Stimulated activated CD4-positive, alpha-beta T cell treated with anti-CD3 and anti-CD28 coated beads, Interleukin-15, amount 100 ng/mL, for 48 hours (primary cell): ENCODE measurements around the gene IFIT5.
A peak's percentile ranks its signal among the peaks of the same experiment; 100 is the strongest.
"Not testable (repeated sequence)": the region's sequence is repeated elsewhere in the genome, so short reads cannot be mapped to it uniquely, and the experiment has no call there.

Experiments
- DNase-seq, 2 donors: peaks; one replicate each; pipeline ENCODE4 v3.0.0-alpha.2; 2020; ENCODE audit warnings: low read depth in 2 of 2

IFIT5 gene

DNA sequence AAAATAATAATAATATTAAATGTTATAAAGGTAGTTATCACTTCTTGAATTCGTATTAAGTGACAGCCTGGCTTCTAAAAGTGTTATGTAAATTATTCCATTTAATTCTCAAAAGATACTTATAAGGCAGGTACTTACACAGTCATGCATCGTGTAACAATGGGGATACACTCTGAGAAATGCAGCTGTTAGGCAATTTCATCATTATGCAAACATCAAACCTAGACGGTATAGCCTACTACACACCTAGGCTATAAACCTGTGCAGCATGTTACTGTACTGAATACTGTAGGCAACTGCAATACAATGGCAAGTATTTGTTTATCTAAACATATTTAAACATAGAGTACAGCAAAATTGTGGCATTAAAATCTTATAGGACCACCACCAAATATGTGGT lies 20.5 kb upstream of the IFIT5 start:
- DNase-seq: no peak

DNA sequence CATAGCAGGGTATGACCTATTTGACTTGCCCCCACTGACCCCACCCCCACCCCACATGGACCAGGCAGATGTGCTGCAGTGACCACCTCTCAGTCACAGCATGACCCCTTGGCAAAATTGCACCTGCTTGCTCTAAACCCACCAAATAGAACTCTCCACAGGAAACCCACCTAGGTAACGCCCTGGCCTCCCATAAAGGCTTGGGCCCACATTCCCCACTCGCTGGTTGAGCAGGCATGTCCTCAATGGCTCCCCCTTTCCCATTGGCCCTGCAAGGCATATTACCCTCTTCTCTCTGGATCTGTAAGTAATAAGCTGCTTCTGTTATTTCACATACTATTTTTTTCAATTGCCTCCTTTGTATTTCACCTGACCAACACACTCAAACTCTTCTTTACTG lies 19.2 kb upstream of the IFIT5 start:
- no peak for DNase-seq

DNA sequence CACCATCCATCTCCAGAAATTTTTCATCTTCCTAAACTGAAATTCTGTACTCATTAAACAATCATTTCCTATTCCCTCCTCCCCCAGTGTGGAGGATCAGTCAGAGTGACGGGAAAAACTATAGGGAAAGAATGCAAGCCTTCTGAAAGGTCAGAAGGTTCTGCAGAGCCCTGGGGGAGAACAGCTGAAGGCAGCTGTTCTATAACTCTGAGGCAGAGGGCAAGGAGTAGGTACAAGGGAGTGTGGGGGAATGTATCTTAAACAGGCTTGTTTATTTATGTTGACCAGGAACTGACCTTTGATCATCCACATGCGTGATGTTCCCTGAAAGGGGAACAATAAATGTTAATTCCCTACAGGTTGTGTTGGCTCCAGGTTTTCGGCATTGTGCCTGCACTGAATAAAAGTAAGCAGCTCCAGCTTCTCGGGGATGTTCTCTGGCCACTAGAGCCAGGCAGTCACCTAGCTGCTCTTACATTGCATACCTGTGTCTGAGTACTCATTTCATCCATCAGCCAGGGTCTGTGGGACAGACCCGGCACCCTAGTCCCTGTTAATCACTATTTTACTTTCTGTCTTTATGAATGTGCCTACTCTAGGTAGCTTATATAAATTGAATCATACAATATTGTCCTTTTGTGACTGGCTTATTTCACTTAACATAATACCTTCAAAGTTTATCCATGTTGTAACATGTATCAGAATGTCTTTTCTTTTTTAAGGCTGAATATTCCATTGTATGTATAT lies 16.2 kb upstream of the IFIT5 start:
- DNase-seq: no peak

DNA sequence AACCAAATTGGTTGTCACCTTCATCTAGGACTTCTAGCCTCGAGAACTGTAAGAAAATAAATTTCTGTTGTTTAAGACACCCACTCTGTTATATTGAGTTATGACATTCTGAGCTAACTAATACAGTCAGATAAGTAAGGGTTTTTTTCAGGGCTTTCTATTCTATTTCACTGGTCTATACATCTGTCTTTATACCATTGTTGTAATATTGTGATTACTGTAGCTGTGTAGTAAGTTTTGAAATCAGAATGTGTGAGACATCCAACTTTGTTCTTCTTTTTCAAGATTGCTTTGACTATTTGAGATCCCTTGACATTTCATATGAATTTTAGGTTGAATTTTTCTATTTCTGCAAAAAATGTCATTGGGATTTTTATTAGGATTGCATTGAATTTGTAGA lies 14.4 kb upstream of the IFIT5 start:
- DNase-seq: no peak

DNA sequence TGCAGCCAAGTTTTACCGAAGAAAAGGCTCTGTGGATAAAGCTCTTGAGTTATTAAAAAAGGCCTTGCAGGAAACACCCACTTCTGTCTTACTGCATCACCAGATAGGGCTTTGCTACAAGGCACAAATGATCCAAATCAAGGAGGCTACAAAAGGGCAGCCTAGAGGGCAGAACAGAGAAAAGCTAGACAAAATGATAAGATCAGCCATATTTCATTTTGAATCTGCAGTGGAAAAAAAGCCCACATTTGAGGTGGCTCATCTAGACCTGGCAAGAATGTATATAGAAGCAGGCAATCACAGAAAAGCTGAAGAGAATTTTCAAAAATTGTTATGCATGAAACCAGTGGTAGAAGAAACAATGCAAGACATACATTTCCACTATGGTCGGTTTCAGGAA lies 11.3 kb upstream of the IFIT5 start:
- no peak for DNase-seq

GRCh38 chr10:89404104-89405047 lies 10.0 kb upstream of the IFIT5 start:
- DNase-seq: no peak

GRCh38 chr10:89406178-89406577 lies 8.2 kb upstream of the IFIT5 start:
- not testable (repeated sequence) for DNase-seq

DNA sequence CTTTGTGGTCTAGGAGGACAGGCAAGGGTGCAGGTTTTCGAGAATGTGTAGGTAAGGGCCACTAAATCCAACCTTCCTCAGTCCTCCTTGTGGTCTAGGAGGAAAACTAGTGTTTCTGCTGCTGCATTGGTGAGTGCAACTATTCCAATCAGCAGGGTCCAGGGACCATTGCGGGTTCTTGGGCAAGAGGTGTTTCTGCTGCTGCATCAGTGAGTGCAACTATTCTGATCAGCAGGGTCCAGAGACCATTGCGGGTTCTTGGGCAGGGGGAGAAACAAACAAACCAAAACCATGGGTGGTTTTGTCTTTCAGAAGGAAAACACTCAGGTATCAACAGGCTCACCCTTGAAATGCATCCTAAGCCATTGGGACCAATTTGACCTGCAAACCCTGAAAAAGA lies 6.6 kb upstream of the IFIT5 start:
- DNase-seq: not testable (repeated sequence)

GRCh38 chr10:89409282-89409681 lies 5.1 kb upstream of the IFIT5 start:
- not testable (repeated sequence) for DNase-seq

GRCh38 chr10:89410551-89410950 lies 3.8 kb upstream of the IFIT5 start:
- DNase-seq: not testable (repeated sequence)

DNA sequence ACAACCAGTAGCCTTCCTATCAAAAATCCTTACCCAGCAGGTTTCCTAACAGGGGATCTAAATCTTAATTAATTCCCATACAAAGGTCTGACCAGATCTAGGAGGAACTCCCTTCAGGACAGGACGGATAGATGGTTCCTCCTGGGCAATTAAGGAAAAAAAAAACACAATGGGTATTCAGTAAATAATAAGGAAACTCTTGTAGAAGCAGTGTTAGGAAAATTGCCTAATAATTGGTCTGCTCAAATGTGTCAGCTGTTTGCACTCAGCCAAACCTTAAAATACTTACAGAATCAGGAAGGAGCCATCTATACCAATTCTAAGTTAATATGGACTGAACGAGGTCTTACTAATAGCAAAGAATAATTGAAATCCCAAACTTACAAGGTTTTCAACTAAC lies 3.2 kb upstream of the IFIT5 start:
- not testable (repeated sequence) for DNase-seq

DNA sequence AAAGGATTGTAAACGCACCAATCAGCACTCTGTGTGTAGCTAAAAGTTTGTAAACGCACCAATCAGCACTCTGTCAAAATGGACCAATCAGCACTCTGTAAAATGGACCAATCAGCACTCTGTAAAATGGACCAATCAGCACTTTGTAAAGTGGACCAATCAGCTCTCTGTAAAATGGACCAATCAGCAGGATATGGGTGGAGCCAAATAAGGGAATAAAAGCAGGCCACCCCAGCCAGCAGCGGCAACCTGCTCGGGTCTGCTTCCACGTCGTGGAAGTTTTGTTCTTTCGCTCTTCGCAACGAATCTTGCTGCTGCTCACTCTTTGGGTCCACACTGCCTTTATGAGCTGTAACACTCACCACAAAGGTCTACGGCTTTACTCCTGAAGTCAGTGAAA lies 2.1 kb upstream of the IFIT5 start:
- peak; percentile 7 to 10 for DNase-seq

- no peak for DNase-seq
Observed at GRCh38 chr10:89413398-89413912, 913 bp upstream of the IFIT5 start.

GRCh38 chr10:89414879-89415821 lies 782 bp downstream of the IFIT5 start:
- DNase-seq: no peak

DNA sequence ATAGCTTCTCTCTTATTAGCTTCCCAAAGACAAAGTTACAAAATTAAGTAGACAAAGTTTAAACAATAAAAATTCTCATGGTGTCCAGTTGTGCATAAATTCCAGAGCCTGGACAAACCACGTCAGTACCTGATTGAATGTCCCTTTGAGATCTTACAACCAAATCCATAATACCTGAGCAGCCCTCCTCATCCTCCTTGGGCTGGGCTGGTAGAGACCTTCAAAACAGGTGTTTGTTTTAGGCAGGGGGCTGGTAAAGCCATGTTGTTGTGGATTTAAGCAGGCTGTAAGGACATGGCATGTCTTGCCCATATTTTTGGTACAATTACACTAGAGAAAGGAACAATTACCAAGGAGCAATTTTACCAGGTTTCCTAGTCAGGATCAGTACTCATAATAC lies 2.1 kb downstream of the IFIT5 start:
- no peak for DNase-seq

DNA sequence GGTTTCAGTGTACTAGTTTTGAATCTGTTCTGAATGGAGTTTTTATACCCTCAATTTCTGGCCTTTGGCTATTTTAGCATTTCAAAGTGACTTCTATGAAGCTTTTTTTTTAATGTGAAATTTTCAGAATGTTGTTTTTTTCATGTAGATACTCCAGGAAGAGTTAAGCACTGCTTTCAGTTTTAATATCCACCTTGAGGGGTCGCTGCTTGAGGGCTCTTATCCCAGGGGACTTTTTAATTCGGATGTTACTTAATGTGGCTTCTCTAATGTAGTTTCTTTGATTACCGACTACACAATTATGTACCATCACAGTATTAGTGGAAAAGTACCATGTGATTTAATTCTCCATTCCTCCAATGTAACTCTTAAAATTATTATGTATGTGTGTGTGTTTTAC lies 5.2 kb downstream of the IFIT5 start:
- DNase-seq: no peak

GRCh38 chr10:89421018-89421476 lies 6.7 kb downstream of the IFIT5 start:
- DNase-seq: no peak

- no peak for DNase-seq
Observed at GRCh38 chr10:89425000-89425399, 10.6 kb downstream of the IFIT5 start.

DNA sequence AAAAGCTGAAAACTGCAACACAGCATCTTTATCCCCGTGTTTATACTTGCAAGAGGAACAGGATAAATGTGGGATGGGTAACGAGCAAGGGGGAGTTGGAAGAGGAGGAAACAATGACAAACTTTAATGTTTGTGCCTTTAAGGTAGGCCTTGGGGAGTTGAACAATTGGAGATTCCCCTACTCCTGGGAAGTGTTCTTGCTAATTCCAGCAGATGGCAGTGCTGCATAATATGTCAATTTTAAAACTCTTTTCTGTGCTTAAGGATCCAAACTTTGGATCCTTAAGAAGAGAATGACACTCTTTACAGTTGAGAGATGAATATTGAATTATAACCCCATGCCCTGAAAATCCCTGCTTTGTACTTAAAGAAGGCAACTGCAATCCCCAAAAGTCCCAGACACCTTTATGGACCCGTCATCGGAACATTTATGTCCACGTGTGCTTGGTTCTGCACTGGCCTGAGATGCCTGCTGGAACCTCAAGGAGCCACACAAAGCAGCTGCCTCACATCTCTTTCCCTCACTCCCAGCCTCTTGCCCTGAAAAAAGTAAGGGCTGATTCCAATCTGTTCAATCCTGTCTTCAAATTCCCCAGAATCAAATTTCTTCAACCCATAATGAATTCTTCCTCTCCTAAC lies 12.0 kb downstream of the IFIT5 start:
- no peak for DNase-seq

- DNase-seq: no peak
Observed at GRCh38 chr10:89427629-89428028, 13.3 kb downstream of the IFIT5 start.

- no peak for DNase-seq
Observed at GRCh38 chr10:89428877-89429276, 14.5 kb downstream of the IFIT5 start.
